ENCODE measurements around the gene ZNF44.
"Not testable (repeated sequence)": the region's sequence is repeated elsewhere in the genome, so short reads cannot be mapped to it uniquely, and the experiment has no call there.

GRCh38 chr19:12308891-12309290 is 14.2 kb upstream of the ZNF44 start:
- not testable (repeated sequence) for TF ChIP-seq CTCF, POLR2A (IDR thresholded peaks at IDR 0.05)

Data from adrenal gland (tissue), 5 donors.